Astrocyte (in vitro differentiated cells and primary cell): ENCODE measurements around the gene KCNMA1. TPM values are rescaled to one million over a fixed set of nuclear protein-coding genes. Genes with fewer than 3 reads are reported as not detected.

Experiments used
- DNase-seq: peaks from one replicate; pipeline ENCODE4 v3.0.0-alpha.2; 2010; ENCODE audit warnings: low read depth
- FAIRE-seq: peaks from 2 replicates; lab custom pipeline; 2011; peaks lifted over from hg19 to GRCh38; lab: Jason Lieb, UNC
- H2AFZ ChIP-seq: 2 replicates; pipeline ENCODE4 v1.6.0; 2012; ENCODE audit warnings: low read depth, low read length, inconsistent platforms
- H3K27ac ChIP-seq: 2 replicates; pipeline ENCODE4 v1.5.1; 2011; ENCODE audit warnings: low read depth, low read length, inconsistent platforms
- H3K27me3 ChIP-seq: 2 replicates; pipeline ENCODE4 v1.6.0; 2011; ENCODE audit warnings: low read length, inconsistent platforms; ENCODE audit not compliant: insufficient read depth
- H3K36me3 ChIP-seq: 2 replicates; pipeline ENCODE4 v1.5.1; 2011; ENCODE audit warnings: low read length, inconsistent platforms; ENCODE audit not compliant: insufficient read depth
- H3K4me1 ChIP-seq: 2 replicates; pipeline ENCODE4 v1.5.1; 2011; ENCODE audit warnings: low read length, inconsistent platforms; ENCODE audit not compliant: insufficient read depth
- H3K4me2 ChIP-seq: 2 replicates; pipeline ENCODE4 v1.6.0; 2012; ENCODE audit warnings: low read length, inconsistent platforms
- H3K4me3 ChIP-seq: 2 replicates; pipeline ENCODE4 v1.5.1; 2011; ENCODE audit warnings: low read depth, mild to moderate bottlenecking, low read length, inconsistent platforms; ENCODE audit not compliant: insufficient read depth
- H3K79me2 ChIP-seq: 2 replicates; pipeline ENCODE4 v1.6.0; 2012; ENCODE audit warnings: mild to moderate bottlenecking, low read length, inconsistent platforms; ENCODE audit not compliant: insufficient read depth
- H3K9ac ChIP-seq: 2 replicates; pipeline ENCODE4 v1.6.0; 2012; ENCODE audit warnings: mild to moderate bottlenecking, low read length, inconsistent platforms
- H3K9me3 ChIP-seq: 2 replicates; pipeline ENCODE4 v1.5.1; 2012; ENCODE audit warnings: low read depth, mild to moderate bottlenecking, low read length, inconsistent platforms; ENCODE audit not compliant: insufficient read depth
- H4K20me1 ChIP-seq: 2 replicates; pipeline ENCODE4 v1.6.0; 2012; ENCODE audit warnings: low read length, inconsistent platforms; ENCODE audit not compliant: insufficient read depth
- H3K27ac Mint-ChIP-seq: one replicate; pipeline ENCODE4 v1.8.0; 2021; ENCODE audit warnings: mild to moderate bottlenecking, mixed read lengths; ENCODE audit not compliant: unreplicated experiment
- H3K27me3 Mint-ChIP-seq: one replicate; pipeline ENCODE4 v1.8.0; 2021; ENCODE audit warnings: low read depth, mixed read lengths; ENCODE audit not compliant: unreplicated experiment
- H3K36me3 Mint-ChIP-seq: one replicate; pipeline ENCODE4 v1.8.0; 2021; ENCODE audit warnings: low read depth, mixed read lengths; ENCODE audit not compliant: unreplicated experiment
- H3K4me1 Mint-ChIP-seq: one replicate; pipeline ENCODE4 v1.8.0; 2021; ENCODE audit warnings: low read depth, mixed read lengths; ENCODE audit not compliant: unreplicated experiment
- H3K4me3 Mint-ChIP-seq: one replicate; pipeline ENCODE4 v1.8.0; 2021; ENCODE audit warnings: mild to moderate bottlenecking, moderate library complexity, mixed read lengths; ENCODE audit not compliant: unreplicated experiment
- H3K9me3 Mint-ChIP-seq: one replicate; pipeline ENCODE4 v1.8.0; 2021; ENCODE audit warnings: mild to moderate bottlenecking, mixed read lengths; ENCODE audit not compliant: unreplicated experiment
- EZH2 ChIP-seq: IDR thresholded peaks from 2 replicates; pipeline ENCODE4 v1.6.1; 2012; ENCODE audit warnings: mild to moderate bottlenecking, low read length, inconsistent platforms; ENCODE audit not compliant: insufficient read depth
- total RNA-seq: library from RNA; stranded (reverse); gene quantifications from 2 replicates; pipeline ENCODE4 v1.2.1, GENCODE V29; 2021
- TF ChIP-seq, protein P1 (sequence below): IDR thresholded peaks from 2 replicates; pipeline ENCODE4 v1.5.1; 2011; ENCODE audit warnings: low read depth, mild to moderate bottlenecking, inconsistent platforms, low read length, moderate library complexity; ENCODE audit not compliant: insufficient read depth

The KCNMA1 gene
- total RNA-seq, 1 donor from 2014 or later: 45.8 TPM

DNA sequence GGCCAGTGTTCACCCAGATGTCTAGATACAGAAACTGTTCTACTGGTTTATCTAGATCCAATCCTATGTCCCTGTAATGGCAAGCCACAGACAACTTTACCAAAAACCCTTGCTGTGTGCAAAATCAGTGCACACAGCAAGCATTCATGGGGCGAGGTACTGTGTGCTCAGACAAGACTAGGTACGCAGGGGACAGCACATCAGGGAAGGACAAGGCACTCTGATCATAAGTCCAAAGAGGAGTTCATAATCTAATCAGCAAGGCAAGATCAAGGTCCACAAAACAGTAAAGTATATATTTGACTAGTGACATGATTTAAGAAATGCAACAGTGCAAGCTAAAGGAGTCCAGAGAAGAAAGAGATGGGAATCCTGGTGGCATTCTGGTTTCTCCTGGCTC is 25.9 kb downstream of the KCNMA1 start:
- H3K27ac ChIP-seq: no peak overlapping the region

GRCh38 chr10:77611221-77611620 is 26.4 kb downstream of the KCNMA1 start:
- TF ChIP-seq, protein P1, sequence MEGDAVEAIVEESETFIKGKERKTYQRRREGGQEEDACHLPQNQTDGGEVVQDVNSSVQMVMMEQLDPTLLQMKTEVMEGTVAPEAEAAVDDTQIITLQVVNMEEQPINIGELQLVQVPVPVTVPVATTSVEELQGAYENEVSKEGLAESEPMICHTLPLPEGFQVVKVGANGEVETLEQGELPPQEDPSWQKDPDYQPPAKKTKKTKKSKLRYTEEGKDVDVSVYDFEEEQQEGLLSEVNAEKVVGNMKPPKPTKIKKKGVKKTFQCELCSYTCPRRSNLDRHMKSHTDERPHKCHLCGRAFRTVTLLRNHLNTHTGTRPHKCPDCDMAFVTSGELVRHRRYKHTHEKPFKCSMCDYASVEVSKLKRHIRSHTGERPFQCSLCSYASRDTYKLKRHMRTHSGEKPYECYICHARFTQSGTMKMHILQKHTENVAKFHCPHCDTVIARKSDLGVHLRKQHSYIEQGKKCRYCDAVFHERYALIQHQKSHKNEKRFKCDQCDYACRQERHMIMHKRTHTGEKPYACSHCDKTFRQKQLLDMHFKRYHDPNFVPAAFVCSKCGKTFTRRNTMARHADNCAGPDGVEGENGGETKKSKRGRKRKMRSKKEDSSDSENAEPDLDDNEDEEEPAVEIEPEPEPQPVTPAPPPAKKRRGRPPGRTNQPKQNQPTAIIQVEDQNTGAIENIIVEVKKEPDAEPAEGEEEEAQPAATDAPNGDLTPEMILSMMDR: no peak
- TF ChIP-seq EZH2: no peak
- Mint-ChIP-seq H3K27ac (no peak overlapping the region), H3K4me1 (peaks cover 33% of the 10 kb centered on the region), H3K36me3 (peaks cover 6% of the 10 kb centered on the region), H3K4me3 (no peak overlapping the region), H3K27me3 (peaks cover 3% of the 10 kb centered on the region), H3K9me3 (no peaks in the 10 kb centered on the region)
- Histone ChIP-seq H3K4me1 (peaks cover 10% of the 10 kb centered on the region), H3K27me3 (no peaks in the 10 kb centered on the region), H3K4me2 (no peak overlapping the region), H3K9ac (no peak overlapping the region), H3K79me2 (peaks cover 62% of the 10 kb centered on the region), H3K9me3 (no peaks in the 10 kb centered on the region), H3K27ac (no peak overlapping the region), H3K36me3 (no peaks in the 10 kb centered on the region), H2AFZ (no peak overlapping the region), H3K4me3 (no peak overlapping the region), H4K20me1 (peaks cover 47% of the 10 kb centered on the region)
- FAIRE-seq (no peak), DNase-seq (no peak)

More for the DNA sequence above, 25.9 kb downstream of the KCNMA1 start:
- DNase-seq (no peak), FAIRE-seq (no peak)
- H3K4me1 ChIP-seq: peaks cover 10% of the 10 kb centered on the region
- no peak overlapping the region for H3K9ac ChIP-seq
- H3K27me3 ChIP-seq: no peaks in the 10 kb centered on the region
- H3K27ac Mint-ChIP-seq: no peak overlapping the region
- no peak overlapping the region for H3K4me3 Mint-ChIP-seq
- H3K4me1 Mint-ChIP-seq: peaks cover 33% of the 10 kb centered on the region
- H3K27me3 Mint-ChIP-seq: peaks cover 3% of the 10 kb centered on the region
- H3K79me2 ChIP-seq: peaks cover 62% of the 10 kb centered on the region
- H2AFZ ChIP-seq: no peak overlapping the region
- no peak overlapping the region for H3K4me2 ChIP-seq
- no peaks in the 10 kb centered on the region for H3K9me3 ChIP-seq
- H4K20me1 ChIP-seq: peaks cover 47% of the 10 kb centered on the region
- no peaks in the 10 kb centered on the region for H3K9me3 Mint-ChIP-seq
- H3K36me3 Mint-ChIP-seq: peaks cover 5% of the 10 kb centered on the region
- H3K4me3 ChIP-seq: no peak overlapping the region
- TF ChIP-seq, protein P1: no peak
- TF ChIP-seq EZH2: no peak
- no peaks in the 10 kb centered on the region for H3K36me3 ChIP-seq

DNA sequence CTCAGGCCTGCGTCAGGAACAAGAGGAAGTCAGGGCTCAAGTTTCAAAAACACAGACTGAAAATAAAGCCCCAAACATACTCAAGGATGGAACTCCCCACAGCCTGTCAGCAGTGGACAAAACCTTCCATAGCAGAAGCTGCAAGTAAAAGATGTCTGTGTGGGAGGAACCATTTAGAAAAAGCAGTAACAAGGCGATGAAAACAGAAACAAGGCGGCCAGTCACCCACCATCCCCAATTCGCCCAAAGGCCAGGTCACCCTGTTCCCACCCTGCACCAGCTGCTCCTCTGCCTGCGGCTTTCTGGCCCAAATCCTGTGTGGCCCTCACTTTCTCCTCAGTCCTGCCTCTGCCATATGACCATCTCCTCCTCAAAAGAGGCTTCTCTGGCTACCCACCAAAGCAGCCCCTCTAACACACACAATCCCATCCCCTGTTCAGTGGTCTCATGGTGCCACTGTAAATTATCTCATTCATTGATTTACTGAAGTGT is 27.8 kb downstream of the KCNMA1 start:
- no peak for DNase-seq
- peak overlapping the region; percentile 68 for H3K27ac Mint-ChIP-seq
- no peak overlapping the region for H3K4me3 Mint-ChIP-seq
- H3K4me2 ChIP-seq: no peak overlapping the region
- peaks cover 63% of the 10 kb centered on the region for H3K79me2 ChIP-seq
- peaks cover 47% of the 10 kb centered on the region for H4K20me1 ChIP-seq
- no peaks in the 10 kb centered on the region for H3K36me3 ChIP-seq
- peaks cover 6% of the 10 kb centered on the region for H3K36me3 Mint-ChIP-seq
- peaks cover 10% of the 10 kb centered on the region for H3K4me1 ChIP-seq
- no peak overlapping the region for H2AFZ ChIP-seq
- TF ChIP-seq, protein P1: no peak
- no peak for TF ChIP-seq EZH2
- H3K27me3 Mint-ChIP-seq: peaks cover 3% of the 10 kb centered on the region
- H3K27ac ChIP-seq: no peak overlapping the region
- H3K27me3 ChIP-seq: no peaks in the 10 kb centered on the region
- H3K9me3 Mint-ChIP-seq: no peaks in the 10 kb centered on the region
- H3K4me3 ChIP-seq: no peak overlapping the region
- no peak overlapping the region for H3K9ac ChIP-seq
- FAIRE-seq: no peak
- H3K4me1 Mint-ChIP-seq: peaks cover 33% of the 10 kb centered on the region
- no peaks in the 10 kb centered on the region for H3K9me3 ChIP-seq
